DOHH2 (cell line): ENCODE measurements around the gene DSTN.
A peak's percentile ranks its signal among the peaks of the same experiment; 100 is the strongest.

Source experiments
- H3F3A ChIP-seq: fragments of 200-600 bp; sonication (generic), shearing (Covaris generic); 2 replicates; pipeline ENCODE4 v1.6.0; 2016; ENCODE audit warnings: antibody characterized with exemption, mild to moderate bottlenecking; ENCODE audit not compliant: control insufficient read depth, insufficient read depth
- H3K27ac ChIP-seq: fragments of 200-600 bp; sonication (generic); 2 replicates; pipeline ENCODE4 v1.5.1; 2014; ENCODE audit warnings: low read depth, mild to moderate bottlenecking, low read length, moderate library complexity
- H3K27me3 ChIP-seq: fragments of 200-600 bp; sonication (generic); 2 replicates; pipeline ENCODE4 v1.6.1; 2014; ENCODE audit warnings: mild to moderate bottlenecking, low read length, mixed read lengths; ENCODE audit not compliant: control insufficient read depth
- H3K36me3 ChIP-seq: fragments of 200-600 bp; sonication (generic); 2 replicates; pipeline ENCODE4 v1.6.1; 2014; ENCODE audit warnings: mild to moderate bottlenecking, low read length, moderate library complexity, mixed read lengths; ENCODE audit not compliant: control insufficient read depth
- H3K4me1 ChIP-seq: fragments of 200-600 bp; sonication (generic); 2 replicates; pipeline ENCODE4 v1.6.1; 2014; ENCODE audit warnings: mild to moderate bottlenecking, low read length, mixed read lengths; ENCODE audit not compliant: control insufficient read depth
- H3K4me2 ChIP-seq: fragments of 200-600 bp; sonication (generic); 2 replicates; pipeline ENCODE4 v1.6.0; 2014; ENCODE audit warnings: mild to moderate bottlenecking, low read length, moderate library complexity
- H3K4me3 ChIP-seq: fragments of 200-600 bp; sonication (generic); 2 replicates; pipeline ENCODE4 v1.5.1; 2014; ENCODE audit warnings: mild to moderate bottlenecking, low read length, mixed read lengths
- H3K79me2 ChIP-seq: fragments of 200-600 bp; sonication (generic); 2 replicates; pipeline ENCODE4 v1.6.1; 2014; ENCODE audit warnings: mild to moderate bottlenecking, low read length, mixed read lengths; ENCODE audit not compliant: control insufficient read depth
- H3K9me2 ChIP-seq: fragments of 200-600 bp; sonication (generic); replicated peaks from 2 replicates; pipeline ENCODE4 v1.6.1; 2014; ENCODE audit warnings: mild to moderate bottlenecking, low read length, mixed read lengths; ENCODE audit not compliant: control insufficient read depth
- H3K9me3 ChIP-seq: fragments of 200-600 bp; sonication (generic); 2 replicates; pipeline ENCODE4 v1.6.1; 2014; ENCODE audit warnings: antibody characterized with exemption, low read length, mixed read lengths; ENCODE audit not compliant: control insufficient read depth, insufficient read depth
- H4K20me1 ChIP-seq: fragments of 200-600 bp; sonication (generic); 2 replicates; pipeline ENCODE4 v1.6.0; 2014; ENCODE audit warnings: low read depth, mild to moderate bottlenecking, antibody characterized with exemption, low read length, moderate library complexity; ENCODE audit not compliant: control insufficient read depth, insufficient read depth
- EZH2phosphoT487 ChIP-seq: fragments of 200-600 bp; sonication (generic); IDR thresholded peaks from 2 replicates; pipeline ENCODE4 v1.6.1; 2017; ENCODE audit warnings: borderline replicate concordance, mild to moderate bottlenecking, antibody characterized with exemption, low read length, moderate library complexity, mixed read lengths
- TF ChIP-seq, protein P1 (sequence below): fragments of 200-600 bp; sonication (generic); IDR thresholded peaks from one replicate; pipeline ENCODE4 v1.5.1; 2014; ENCODE audit warnings: antibody characterized with exemption, mild to moderate bottlenecking, low read depth, low read length; ENCODE audit not compliant: poor library complexity, severe bottlenecking

DSTN gene

DNA sequence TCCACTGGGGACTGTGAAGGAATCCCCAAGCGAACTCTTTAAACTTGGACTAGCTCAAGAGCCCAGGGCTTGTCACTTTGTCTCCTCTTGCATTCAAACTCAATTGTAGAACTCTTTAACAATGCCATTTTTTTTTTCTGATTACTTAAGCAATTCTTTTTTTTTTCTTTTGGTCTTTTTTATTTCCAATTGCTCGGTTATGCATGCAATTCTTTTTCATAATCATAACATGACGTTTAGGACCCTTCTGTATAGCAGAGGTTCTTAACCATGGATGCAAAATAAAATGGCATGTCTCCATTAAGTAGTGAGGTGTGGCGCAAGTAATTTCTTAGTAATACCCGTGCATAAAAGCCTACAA, 38.2 kb upstream of the DSTN start:
- no peaks in the 10 kb centered on the region for H3K36me3 ChIP-seq
- peaks cover 10% of the 10 kb centered on the region for H3K4me1 ChIP-seq
- H4K20me1 ChIP-seq = 0 out of 2 replicates have a peak, but pooled peaks cover 2% of the 10 kb centered on the region
- peak overlapping the region; percentile 56 for H3K4me2 ChIP-seq
- peak overlapping the region; percentile 52 for H3K4me3 ChIP-seq
- no peaks in the 10 kb centered on the region for H3K9me2 ChIP-seq
- no peak overlapping the region for H3K27ac ChIP-seq
- no peaks in the 10 kb centered on the region for H3K79me2 ChIP-seq
- no peaks in the 10 kb centered on the region for H3F3A ChIP-seq
- no peaks in the 10 kb centered on the region for H3K9me3 ChIP-seq
- H3K27me3 ChIP-seq = peaks cover 21% of the 10 kb centered on the region
- no peak for TF ChIP-seq EZH2phosphoT487
- TF ChIP-seq, protein P1, sequence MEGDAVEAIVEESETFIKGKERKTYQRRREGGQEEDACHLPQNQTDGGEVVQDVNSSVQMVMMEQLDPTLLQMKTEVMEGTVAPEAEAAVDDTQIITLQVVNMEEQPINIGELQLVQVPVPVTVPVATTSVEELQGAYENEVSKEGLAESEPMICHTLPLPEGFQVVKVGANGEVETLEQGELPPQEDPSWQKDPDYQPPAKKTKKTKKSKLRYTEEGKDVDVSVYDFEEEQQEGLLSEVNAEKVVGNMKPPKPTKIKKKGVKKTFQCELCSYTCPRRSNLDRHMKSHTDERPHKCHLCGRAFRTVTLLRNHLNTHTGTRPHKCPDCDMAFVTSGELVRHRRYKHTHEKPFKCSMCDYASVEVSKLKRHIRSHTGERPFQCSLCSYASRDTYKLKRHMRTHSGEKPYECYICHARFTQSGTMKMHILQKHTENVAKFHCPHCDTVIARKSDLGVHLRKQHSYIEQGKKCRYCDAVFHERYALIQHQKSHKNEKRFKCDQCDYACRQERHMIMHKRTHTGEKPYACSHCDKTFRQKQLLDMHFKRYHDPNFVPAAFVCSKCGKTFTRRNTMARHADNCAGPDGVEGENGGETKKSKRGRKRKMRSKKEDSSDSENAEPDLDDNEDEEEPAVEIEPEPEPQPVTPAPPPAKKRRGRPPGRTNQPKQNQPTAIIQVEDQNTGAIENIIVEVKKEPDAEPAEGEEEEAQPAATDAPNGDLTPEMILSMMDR = no peak

DNA sequence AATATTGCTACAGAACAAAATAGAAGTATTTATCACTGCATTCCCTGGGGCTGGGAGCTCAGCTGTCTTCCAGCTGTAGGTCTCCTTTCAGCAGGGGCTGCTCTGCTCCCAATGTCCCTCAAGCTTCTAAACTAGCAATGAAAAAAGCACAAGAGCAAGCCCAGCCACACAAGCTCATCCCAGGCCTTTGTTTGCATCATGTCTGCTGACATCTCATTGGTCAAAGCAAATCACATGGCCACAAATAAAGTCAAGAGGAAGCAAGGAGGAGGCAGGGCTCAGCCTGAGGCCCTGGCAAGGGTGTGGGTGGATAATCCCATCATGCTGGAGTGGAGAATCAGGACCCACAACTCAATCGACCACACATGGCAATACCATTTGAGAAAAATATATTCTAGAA, 36.5 kb upstream of the DSTN start:
- Histone ChIP-seq H3F3A (no peaks in the 10 kb centered on the region), H3K9me3 (no peaks in the 10 kb centered on the region), H3K79me2 (no peaks in the 10 kb centered on the region), H3K9me2 (no peaks in the 10 kb centered on the region), H3K4me2 (no peak overlapping the region), H3K27me3 (peaks cover 26% of the 10 kb centered on the region), H3K4me3 (no peak overlapping the region), H3K4me1 (peaks cover 10% of the 10 kb centered on the region), H3K27ac (no peak overlapping the region), H3K36me3 (no peaks in the 10 kb centered on the region), H4K20me1 (0 out of 2 replicates have a peak, but pooled peaks cover 2% of the 10 kb centered on the region)
- no peak for TF ChIP-seq EZH2phosphoT487
- TF ChIP-seq, protein P1 = no peak

DNA sequence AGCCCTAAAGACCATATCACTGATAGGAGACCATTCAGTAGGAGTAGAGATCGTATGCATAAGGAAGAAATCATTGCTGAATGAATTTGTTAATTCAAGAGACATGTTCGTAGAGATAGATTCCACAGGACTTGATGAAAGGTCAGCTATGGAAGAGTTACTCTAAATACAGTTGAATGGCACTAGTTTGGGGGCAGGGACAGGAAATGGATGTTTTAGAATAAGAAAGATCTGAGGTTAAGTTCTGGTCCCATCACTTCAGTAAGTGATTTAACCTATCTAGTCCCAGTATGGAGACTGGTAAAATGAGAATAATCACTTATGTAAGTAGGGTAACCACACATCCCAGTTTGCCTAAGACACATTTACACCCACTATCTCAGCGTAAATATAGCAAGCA, 35.8 kb upstream of the DSTN start:
- no peaks in the 10 kb centered on the region for H3F3A ChIP-seq
- no peaks in the 10 kb centered on the region for H3K79me2 ChIP-seq
- peaks cover 30% of the 10 kb centered on the region for H3K27me3 ChIP-seq
- H4K20me1 ChIP-seq = 0 out of 2 replicates have a peak, but pooled peaks cover 2% of the 10 kb centered on the region
- H3K4me2 ChIP-seq = no peak overlapping the region
- H3K4me1 ChIP-seq = peaks cover 10% of the 10 kb centered on the region
- no peak for TF ChIP-seq EZH2phosphoT487
- TF ChIP-seq, protein P1 = no peak
- no peaks in the 10 kb centered on the region for H3K36me3 ChIP-seq
- H3K27ac ChIP-seq = no peak overlapping the region
- no peaks in the 10 kb centered on the region for H3K9me2 ChIP-seq
- H3K9me3 ChIP-seq = no peaks in the 10 kb centered on the region
- no peak overlapping the region for H3K4me3 ChIP-seq

DNA sequence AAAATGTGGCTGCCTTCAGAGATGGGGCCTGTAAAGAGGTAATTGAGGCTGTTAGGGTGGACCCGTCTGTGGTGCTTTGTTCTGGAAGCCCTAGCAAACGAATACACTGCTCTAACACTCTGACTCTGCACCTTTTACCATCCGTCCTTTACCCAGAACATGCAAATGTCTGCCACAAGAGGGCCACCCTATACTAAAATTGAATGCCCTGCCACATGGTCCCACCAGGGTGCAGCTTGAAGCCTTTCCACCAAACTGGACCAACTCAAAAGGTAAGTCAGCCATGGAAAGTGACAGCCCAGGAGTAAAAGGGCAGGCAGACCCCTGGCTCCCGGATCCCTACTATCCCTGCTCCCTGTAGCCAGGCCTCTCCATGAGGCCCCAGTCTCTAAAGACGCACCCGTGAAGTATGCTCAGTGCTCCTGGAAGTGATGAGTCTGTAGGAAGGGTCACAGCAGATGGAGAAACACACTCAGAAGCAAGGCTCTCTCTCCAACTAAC, 32.9 kb upstream of the DSTN start:
- no peaks in the 10 kb centered on the region for H3K79me2 ChIP-seq
- H4K20me1 ChIP-seq = no peaks in the 10 kb centered on the region
- no peak overlapping the region for H3K4me2 ChIP-seq
- no peaks in the 10 kb centered on the region for H3F3A ChIP-seq
- no peaks in the 10 kb centered on the region for H3K9me2 ChIP-seq
- TF ChIP-seq, protein P1 = peak; percentile 88
- TF ChIP-seq EZH2phosphoT487 = no peak
- peaks cover 7% of the 10 kb centered on the region for H3K4me1 ChIP-seq
- no peaks in the 10 kb centered on the region for H3K36me3 ChIP-seq
- no peak overlapping the region for H3K4me3 ChIP-seq
- no peaks in the 10 kb centered on the region for H3K9me3 ChIP-seq
- H3K27me3 ChIP-seq = peaks cover 25% of the 10 kb centered on the region
- H3K27ac ChIP-seq = no peak overlapping the region
